Mucosa of descending colon (tissue), 3 donors: Measurements from ENCODE around the gene MT1M. TPM values are rescaled to one million over a fixed set of nuclear protein-coding genes. Genes with fewer than 3 reads are reported as not detected.

Experiments used
- ATAC-seq: fragments of 200-7000 bp; cut with Tn5 transposase; one replicate; pipeline ENCODE4 v1.9.1; 2020; ENCODE audit warnings: mild to moderate bottlenecking, moderate library complexity
- DNase-seq, 3 donors: peaks; one replicate each; pipeline ENCODE4 v3.0.0-alpha.2; 2020
- H3K36me3 ChIP-seq: fragments of 200-600 bp; one replicate; pipeline ENCODE4 v1.8.0; 2021; ENCODE audit warnings: low read depth, mild to moderate bottlenecking
- H3K4me1 ChIP-seq: fragments of 200-600 bp; one replicate; pipeline ENCODE4 v1.8.0; 2021; ENCODE audit warnings: low read depth, mild to moderate bottlenecking
- H3K4me3 ChIP-seq: fragments of 200-600 bp; one replicate; pipeline ENCODE4 v1.8.0; 2021; ENCODE audit warnings: mild to moderate bottlenecking
- H3K9me3 ChIP-seq: fragments of 200-600 bp; one replicate; pipeline ENCODE4 v1.8.0; 2021; ENCODE audit warnings: mild to moderate bottlenecking
- CTCF ChIP-seq: fragments of 200-600 bp; IDR thresholded peaks from one replicate; pipeline ENCODE4 v1.8.0; 2022; ENCODE audit warnings: antibody characterized with exemption, mild to moderate bottlenecking
- intact Hi-C, 2 donors: fragments of 100-400 bp; cut with DNase I in 1 of 2; cut with micrococcal nuclease in 1 of 2; formaldehyde crosslinking; loops; one replicate each; pipeline versions ENCODE4 v1.11.0 to v1.11.1; 2022; cut with DNase I, micrococcal nuclease
- total RNA-seq, 3 donors: library from RNA; stranded (reverse); fragmentation: NEBNext Ultra II Directional in 2 of 3; extraction: Animal tissue kit (Norgen Biotek cat#: 25700) in 2 of 3; gene quantifications; one replicate each; pipeline versions ENCODE4 v1.2.1 to v1.2.4, GENCODE V29; 2021 to 2023
- donor health status: DM: no; HTN: no; CAD: no; lungs with moderate emphysema.
- donor health status: DM: no; HTN: no; CAD: no.
- donor health status: DM: no; HTN: yes; CAD: no.

Gene MT1M
- total RNA-seq, 3 donors from 2014 or later: 9.5 to 40.0 (median 23.3) TPM

DNA sequence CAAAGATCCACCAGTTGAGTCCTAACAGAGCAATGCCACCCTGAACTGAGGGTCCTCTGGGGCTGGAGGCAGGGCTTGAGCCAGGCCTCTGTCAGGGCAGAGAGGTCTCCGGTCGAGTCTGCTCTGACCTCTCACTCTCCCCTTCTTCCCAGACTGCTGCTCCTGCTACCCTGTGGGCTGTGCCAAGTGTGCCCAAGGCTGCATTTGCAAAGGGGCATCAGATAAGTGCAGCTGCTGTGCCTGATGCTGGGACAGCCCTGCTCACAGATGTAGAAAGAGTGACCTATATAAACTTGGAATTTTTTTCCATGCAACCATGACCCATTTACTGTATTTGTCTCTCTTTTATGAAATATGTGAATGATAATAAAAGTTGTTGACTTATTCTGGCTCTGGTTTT is 16.8 kb downstream of the MT1M start:
- no peak for ATAC-seq
- no peaks in the 10 kb centered on the region for H3K36me3 ChIP-seq
- no peak for DNase-seq
- no peak overlapping the region for H3K4me3 ChIP-seq
- peaks cover 11% of the 10 kb centered on the region for H3K4me1 ChIP-seq
- intact Hi-C loops: no loop called here
- H3K9me3 ChIP-seq: no peaks in the 10 kb centered on the region
- no peak for TF ChIP-seq CTCF

- intact Hi-C loops: no loop called here
- ATAC-seq: peak; percentile 79
- Histone ChIP-seq H3K36me3 (no peaks in the 10 kb centered on the region), H3K9me3 (no peaks in the 10 kb centered on the region), H3K4me1 (peaks cover 11% of the 10 kb centered on the region), H3K4me3 (no peak overlapping the region)
- no peak for DNase-seq
- TF ChIP-seq CTCF: no peak
Measured at GRCh38 chr16:56649820-56650219, 17.4 kb downstream of the MT1M start.

GRCh38 chr16:56651586-56651985 is 19.1 kb downstream of the MT1M start, which contains the start of gene MT1B:
TSS of gene MT1B (plus strand) at chr16:56651886. CDS start at chr16:56651954, 68 bp downstream.
- no peak within 1 kb of the TSS for H3K4me3 ChIP-seq
- H3K36me3 ChIP-seq: no peaks in the 10 kb centered on the region
- no peak for TF ChIP-seq CTCF
- intact Hi-C loops: no loop called here
- DNase-seq (no peak), ATAC-seq (no peak)
- H3K4me1 ChIP-seq: peaks cover 11% of the 10 kb centered on the region
- no peaks in the 10 kb centered on the region for H3K9me3 ChIP-seq

DNA sequence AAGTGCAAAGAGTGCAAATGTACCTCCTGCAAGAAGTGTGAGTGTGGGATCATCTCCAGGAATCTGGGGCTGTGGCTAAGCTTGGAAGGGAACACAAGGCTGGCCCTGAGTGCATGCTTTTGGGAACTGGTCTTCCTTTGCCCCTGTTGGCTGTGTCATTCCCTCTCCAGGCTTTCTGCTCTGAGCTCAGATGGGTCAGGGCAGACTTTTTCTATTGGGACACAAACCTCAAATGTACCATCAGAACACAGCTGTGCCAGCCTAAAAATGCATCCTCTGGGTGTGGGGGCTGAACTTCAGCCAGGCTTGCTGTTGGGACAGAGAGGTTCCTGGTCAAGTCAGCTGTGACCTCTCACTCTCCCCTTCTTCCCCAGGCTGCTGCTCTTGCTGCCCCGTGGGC is 20.1 kb downstream of the MT1M start:
- no peaks in the 10 kb centered on the region for H3K9me3 ChIP-seq
- ATAC-seq (no peak), DNase-seq (no peak)
- H3K36me3 ChIP-seq: no peaks in the 10 kb centered on the region
- intact Hi-C loops: no loop called here
- no peak overlapping the region for H3K4me3 ChIP-seq
- TF ChIP-seq CTCF: no peak
- H3K4me1 ChIP-seq: peaks cover 11% of the 10 kb centered on the region

DNA sequence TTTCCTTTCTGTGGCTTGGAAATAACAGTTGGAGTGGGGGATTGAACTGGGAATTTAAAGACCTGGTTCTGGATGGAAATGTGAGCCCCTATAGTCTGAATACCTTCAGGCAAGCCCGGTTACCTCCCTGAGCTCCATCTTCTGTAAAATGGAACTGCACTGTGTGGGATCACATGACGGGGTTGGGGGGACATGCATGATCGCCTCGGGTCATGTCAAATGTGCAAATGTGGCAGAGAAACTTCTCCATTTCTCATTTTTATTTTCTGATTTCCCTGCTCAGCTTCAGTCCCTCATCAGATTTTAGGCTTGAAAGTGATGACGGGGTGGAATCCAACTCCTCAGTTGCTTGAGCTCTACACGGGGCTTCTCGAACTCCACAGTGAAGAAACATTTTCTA is 20.8 kb downstream of the MT1M start:
- no peak for DNase-seq

More for the DNA sequence above, 20.8 kb downstream of the MT1M start:
- peaks cover 11% of the 10 kb centered on the region for H3K4me1 ChIP-seq
- H3K9me3 ChIP-seq: no peaks in the 10 kb centered on the region
- intact Hi-C loops: no loop called here
- no peaks in the 10 kb centered on the region for H3K36me3 ChIP-seq
- ATAC-seq: no peak
- no peak overlapping the region for H3K4me3 ChIP-seq
- TF ChIP-seq CTCF: no peak
